Gastroesophageal sphincter (tissue), 4 donors: Measurements from ENCODE around the gene EIF6. TPM values are rescaled to one million over a fixed set of nuclear protein-coding genes. Genes with fewer than 3 reads are reported as not detected.

Source experiments
- ATAC-seq: fragments of 150-250 bp; one replicate; pipeline ENCODE4 v1.9.1; 2016; ENCODE audit warnings: mild to moderate bottlenecking, moderate library complexity
- H3K27ac ChIP-seq, 4 donors: fragments of 200-600 bp; sonication (generic) in 3 of 4; 1 replicate in 3 of 4; 2 replicates in 1 of 4; pipeline ENCODE4 v1.5.1; 2016 to 2019
- H3K27me3 ChIP-seq: fragments of 200-600 bp; sonication (generic); one replicate; pipeline ENCODE4 v1.5.1; 2019
- H3K36me3 ChIP-seq, 2 donors: fragments of 200-600 bp; sonication (generic); one replicate each; pipeline ENCODE4 v1.5.1; 2019; ENCODE audit warnings: control low read depth in 1 of 2
- H3K4me1 ChIP-seq, 3 donors: fragments of 200-600 bp; sonication (generic); 1 replicate in 2 of 3; 2 replicates in 1 of 3; pipeline ENCODE4 v1.5.1; 2016 to 2019; ENCODE audit warnings: control low read depth in 2 of 3
- H3K4me3 ChIP-seq, 2 donors: fragments of 200-600 bp; sonication (generic); one replicate each; pipeline ENCODE4 v1.5.1; 2019; ENCODE audit warnings: mild to moderate bottlenecking in 1 of 2, moderate library complexity in 1 of 2
- H3K9me3 ChIP-seq, 3 donors: fragments of 200-600 bp; sonication (generic); one replicate each; pipeline ENCODE4 v1.5.1; 2017 to 2019; ENCODE audit warnings: control low read depth in 2 of 3
- CTCF ChIP-seq, 4 experiments: fragments of 200-600 bp in 2 of 4; fragments of 450-650 bp in 2 of 4; sonication (generic) in 1 of 4; IDR thresholded peaks; one replicate each; pipeline ENCODE4 v1.5.1; 2017 to 2019; ENCODE audit warnings: antibody characterized with exemption in 4 of 4, mild to moderate bottlenecking in 2 of 4, moderate library complexity in 2 of 4
- EP300 ChIP-seq: sonication (generic); formaldehyde crosslinking; IDR thresholded peaks from one replicate; pipeline ENCODE4 v1.6.1; 2017; ENCODE audit warnings: antibody characterized with exemption, mild to moderate bottlenecking
- POLR2A ChIP-seq, 2 donors: fragments of 450-650 bp; IDR thresholded peaks; one replicate each; pipeline ENCODE4 v1.6.1; 2017; ENCODE audit warnings: antibody characterized with exemption in 2 of 2, mild to moderate bottlenecking in 2 of 2, moderate library complexity in 1 of 2
- POLR2AphosphoS5 ChIP-seq: sonication (generic); formaldehyde crosslinking; IDR thresholded peaks from one replicate; pipeline ENCODE4 v1.6.1; 2017; ENCODE audit warnings: antibody characterized with exemption
- WGBS, 2 donors: methylation state at CpG; one replicate each; pipeline ENCODE4 v1.1.5; 2018; ENCODE audit warnings: low coverage in 1 of 2; 5-methylcytosine and 5-hydroxymethylcytosine counted together
- total RNA-seq, 4 donors: library from RNA; depleted of rRNA; stranded (reverse); fragments of >200 nt; gene quantifications; one replicate each; pipeline ENCODE4 v1.1.0, GENCODE V29; 2016

Gene EIF6
- total RNA-seq, 4 donors from 2014 or later = 66.0 to 92.4 (median 80.8) TPM

GRCh38 chr20:35325401-35325800, 40.8 kb upstream of the EIF6 start:
- WGBS, 2 donors = 96 to 100% methylated on average over 3 to 6 of the region's 6 CpGs
- Histone ChIP-seq H3K27me3 (no peaks in the 10 kb centered on the region), H3K36me3 (no peaks in the 10 kb centered on the region), H3K4me3 (no peak overlapping the region), H3K9me3 (no peaks in the 10 kb centered on the region), H3K4me1 (peaks cover 0 to 12% (median 0%) of the 10 kb centered on the region in 3 donors), H3K27ac (no peak overlapping the region)
- ATAC-seq = no peak
- TF ChIP-seq CTCF (IDR thresholded peaks at IDR 0.05) (no peak), EP300 (no peak), POLR2A (IDR thresholded peaks at IDR 0.05) (no peak), POLR2AphosphoS5 (no peak)

GRCh38 chr20:35320396-35321126, 36.0 kb upstream of the EIF6 start:
- peaks cover 0 to 7% of the 10 kb centered on the region in 2 donors for H3K36me3 ChIP-seq
- H3K27ac ChIP-seq = no peak overlapping the region
- 91 to 100% methylated on average over 2 to 3 of the region's 3 CpGs for WGBS, 2 donors
- peaks cover 0 to 25% (median 3%) of the 10 kb centered on the region in 3 donors for H3K4me1 ChIP-seq
- ATAC-seq = no peak
- no peaks in the 10 kb centered on the region for H3K9me3 ChIP-seq
- TF ChIP-seq CTCF (IDR thresholded peaks at IDR 0.05) (no peak), EP300 (no peak), POLR2AphosphoS5 (no peak), POLR2A (IDR thresholded peaks at IDR 0.05) (no peak)
- H3K4me3 ChIP-seq = no peak overlapping the region
- H3K27me3 ChIP-seq = no peaks in the 10 kb centered on the region

GRCh38 chr20:35319871-35320197, 35.3 kb upstream of the EIF6 start:
- TF ChIP-seq EP300 = no peak
- no peak for TF ChIP-seq CTCF (IDR thresholded peaks at IDR 0.05)
- no peak for TF ChIP-seq POLR2A (IDR thresholded peaks at IDR 0.05)
- TF ChIP-seq POLR2AphosphoS5 = no peak
- Histone ChIP-seq H3K27me3 (no peaks in the 10 kb centered on the region), H3K36me3 (peaks cover 0 to 13% of the 10 kb centered on the region in 2 donors), H3K4me1 (peaks cover 0 to 25% (median 3%) of the 10 kb centered on the region in 3 donors), H3K27ac (no peak overlapping the region), H3K4me3 (no peak overlapping the region), H3K9me3 (no peaks in the 10 kb centered on the region)
- no peak for ATAC-seq

GRCh38 chr20:35319192-35319870, 34.8 kb upstream of the EIF6 start:
- Histone ChIP-seq H3K27ac (no peak overlapping the region), H3K4me1 (peaks cover 0 to 25% (median 3%) of the 10 kb centered on the region in 3 donors), H3K36me3 (peaks cover 0 to 18% of the 10 kb centered on the region in 2 donors), H3K4me3 (no peak overlapping the region), H3K9me3 (no peaks in the 10 kb centered on the region), H3K27me3 (no peaks in the 10 kb centered on the region)
- 38 to 52% methylated on average over 5 of the region's 5 CpGs for WGBS, 2 donors
- no peak for TF ChIP-seq POLR2AphosphoS5
- TF ChIP-seq POLR2A (IDR thresholded peaks at IDR 0.05) = no peak
- no peak for TF ChIP-seq CTCF (IDR thresholded peaks at IDR 0.05)
- no peak for TF ChIP-seq EP300
- no peak for ATAC-seq
